Activated CD4-positive, alpha-beta T cell treated with anti-CD3 and anti-CD28 coated beads for 24 hours (primary cell): ENCODE results near the gene WBP2NL.

ENCODE experiments used
- DNase-seq, 2 donors: peaks; one replicate each; pipeline ENCODE4 v3.0.0-alpha.2; 2020; ENCODE audit warnings: low read depth in 2 of 2

The WBP2NL gene

DNA sequence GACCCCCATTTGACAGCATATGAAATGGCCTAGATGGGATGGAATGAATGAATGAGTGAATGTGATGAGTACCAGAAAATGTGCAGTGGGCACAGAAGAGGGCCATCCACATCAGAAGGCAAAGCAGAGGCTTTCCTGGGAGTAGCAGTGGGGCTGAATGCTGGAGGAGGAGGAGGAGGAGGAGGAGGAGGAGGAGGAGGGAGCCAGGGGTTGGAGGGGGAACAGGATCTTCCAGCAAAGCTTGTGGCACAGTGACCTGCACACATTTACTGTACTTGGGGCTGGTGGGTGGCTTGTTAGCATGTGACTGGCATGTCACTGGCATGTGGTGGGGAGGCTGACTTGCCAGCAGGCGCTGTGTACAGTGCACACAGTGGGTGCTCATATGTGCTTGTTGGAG, 19.9 kb upstream of the WBP2NL start:
- no peak for DNase-seq

DNA sequence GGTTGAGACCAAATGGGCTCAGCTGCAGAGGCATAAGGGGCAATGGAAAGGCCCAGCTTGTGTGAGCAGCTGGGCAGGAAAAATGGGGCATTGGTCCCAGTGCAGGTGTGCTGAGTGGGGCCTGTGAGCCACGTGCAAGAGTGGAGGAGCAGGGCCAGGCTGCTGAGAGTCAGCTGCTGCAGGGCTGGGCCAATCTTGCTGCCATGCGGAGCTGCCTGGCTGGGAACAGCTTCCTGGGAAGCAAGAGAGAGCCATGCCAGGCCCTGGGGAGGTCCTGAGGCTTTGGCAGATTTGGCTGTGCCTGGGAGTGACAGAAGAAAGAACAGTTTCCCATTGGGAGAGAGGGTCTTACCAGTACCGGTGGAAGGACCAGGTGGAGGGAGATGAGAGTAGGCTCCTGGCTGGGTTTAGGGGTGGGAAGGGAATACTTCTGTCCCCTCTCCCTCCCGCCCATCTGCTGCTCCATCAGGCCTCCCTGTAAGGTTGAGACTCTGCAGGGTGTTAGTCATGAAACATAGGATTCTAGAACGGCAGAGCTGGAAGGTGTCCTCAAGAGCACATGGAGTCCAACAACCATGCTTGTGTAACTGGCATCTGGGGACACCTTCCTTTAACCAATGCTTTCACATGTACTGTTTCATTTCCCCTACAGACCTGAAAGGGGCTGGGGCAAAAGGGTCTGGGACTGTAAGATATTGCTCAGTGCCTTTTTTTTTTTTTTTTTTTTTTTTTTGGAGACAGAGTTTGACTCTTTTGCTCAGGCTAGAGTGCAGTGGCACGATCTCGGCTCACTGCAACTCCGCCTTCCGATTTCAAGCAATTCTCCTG, 19.0 kb upstream of the WBP2NL start:
- DNase-seq, result no peak

DNA sequence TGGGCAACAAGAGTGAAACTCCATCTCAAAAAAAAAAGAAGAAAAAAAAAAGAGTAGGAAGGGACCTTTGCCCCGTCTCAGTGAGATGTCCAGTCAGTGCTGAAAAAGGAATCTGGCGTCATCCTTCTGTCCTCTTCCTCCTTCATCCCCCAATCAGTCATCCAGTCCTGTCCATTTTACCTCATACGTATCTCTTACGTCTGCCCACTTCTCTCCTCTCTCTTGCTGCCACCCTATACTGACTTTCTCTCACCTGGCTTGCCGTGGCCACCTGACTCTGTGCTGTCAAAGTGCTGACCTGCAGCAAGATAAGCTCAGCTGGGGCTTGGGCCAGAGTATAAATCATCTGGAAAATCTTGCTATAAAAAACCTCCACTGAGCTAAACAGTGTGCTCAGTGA, 15.7 kb upstream of the WBP2NL start:
- DNase-seq, result no peak

DNA sequence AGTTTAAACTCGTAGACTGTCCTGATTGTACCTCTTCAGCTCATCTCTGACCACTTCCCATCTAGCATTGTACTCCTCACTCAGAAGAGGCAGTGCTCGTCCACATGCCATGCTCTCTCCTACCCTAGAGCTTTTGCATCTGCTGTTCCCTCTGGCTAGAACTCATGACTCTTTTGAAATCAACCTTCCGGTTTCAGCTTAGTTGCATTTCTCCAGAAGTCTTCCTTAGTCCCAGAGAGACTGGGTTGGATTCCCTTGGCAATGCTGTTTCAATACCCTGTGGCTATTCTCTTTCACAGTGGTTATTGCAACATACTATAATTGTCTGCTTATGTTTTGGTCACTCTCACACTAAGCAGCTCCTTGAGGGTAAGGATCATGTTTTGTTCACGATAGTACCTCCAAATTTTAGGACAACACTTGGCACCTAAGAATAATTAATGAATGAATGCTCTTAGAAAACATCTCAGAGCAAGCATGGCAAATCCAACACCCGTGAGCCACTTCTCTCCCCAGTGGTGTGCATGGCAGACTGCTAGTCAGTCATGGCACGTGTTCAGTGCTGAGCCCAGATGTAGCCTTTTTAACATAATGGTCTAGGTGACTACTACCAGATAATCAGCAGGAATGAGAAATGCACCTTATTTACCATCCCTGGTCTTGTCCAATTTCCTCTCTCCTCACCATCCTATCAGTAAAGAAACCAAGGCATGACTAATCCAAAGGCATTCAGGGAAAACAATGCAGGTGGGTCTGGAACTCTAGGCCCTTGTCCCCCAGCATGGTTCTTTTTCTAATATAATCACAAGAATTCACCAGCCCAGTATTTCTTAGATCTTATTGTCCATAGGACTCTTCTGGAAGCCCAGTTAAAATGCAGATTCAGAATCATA, 14.8 kb upstream of the WBP2NL start:
- DNase-seq, result no peak

DNA sequence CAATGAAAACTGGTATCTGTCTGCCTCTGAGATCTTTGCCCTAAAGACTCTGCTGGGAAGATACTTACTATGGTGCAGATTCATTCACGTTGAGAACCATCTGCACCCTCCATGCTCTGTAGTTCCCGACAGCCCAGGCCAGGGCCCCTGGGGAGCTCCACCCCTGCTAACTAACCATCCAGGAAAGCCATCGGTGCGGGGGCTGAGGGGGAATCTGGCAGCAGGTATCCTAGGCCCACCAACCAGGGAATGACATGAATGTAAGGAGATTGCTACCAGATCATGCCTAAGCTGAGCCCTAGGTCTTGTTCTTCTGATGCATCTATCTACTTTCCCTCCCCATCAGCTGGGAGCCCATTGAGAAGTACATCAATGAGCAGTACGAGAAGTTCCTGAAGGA, 11.3 kb upstream of the WBP2NL start:
- DNase-seq, result no peak

DNA sequence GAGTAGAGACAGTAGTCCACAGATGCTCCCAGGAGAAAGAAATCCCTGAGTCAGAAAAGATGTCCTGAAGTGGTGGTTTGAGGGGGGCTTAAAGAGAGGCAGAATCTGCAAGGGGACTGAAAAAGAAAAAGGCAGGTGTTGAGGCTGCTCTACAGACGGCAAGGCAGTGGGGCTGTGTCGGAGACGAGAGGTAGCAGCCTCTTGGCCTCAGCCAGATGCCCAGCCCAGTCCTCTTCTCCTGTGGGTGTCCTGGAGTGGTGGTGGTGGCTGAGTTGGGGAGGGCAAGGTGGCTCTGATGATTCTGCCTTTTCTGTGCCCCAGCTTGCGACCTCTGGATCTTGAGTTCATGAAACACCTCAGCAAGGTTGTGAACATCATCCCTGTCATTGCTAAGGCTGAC, 9.3 kb upstream of the WBP2NL start:
- no peak for DNase-seq

DNA sequence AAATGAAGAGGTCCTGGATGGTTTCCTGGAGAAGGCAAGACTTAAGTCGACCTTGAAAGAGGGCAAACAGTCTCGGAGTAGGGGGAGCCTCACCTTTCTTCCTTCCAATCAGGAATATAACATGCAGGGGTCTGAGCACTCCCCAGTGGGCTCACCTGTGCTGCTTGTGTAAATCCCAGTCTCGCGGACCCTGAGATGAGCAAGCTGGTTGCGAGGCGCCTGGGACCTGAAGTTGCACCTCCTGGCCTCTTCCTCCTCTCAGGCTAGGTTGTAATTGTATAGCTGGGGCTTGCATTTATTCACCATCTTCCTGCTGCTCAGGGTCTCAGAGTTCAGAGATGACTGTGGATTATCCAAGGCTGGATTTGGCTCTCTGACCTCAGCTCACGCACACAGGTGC, 7.5 kb upstream of the WBP2NL start:
- no peak for DNase-seq

DNA sequence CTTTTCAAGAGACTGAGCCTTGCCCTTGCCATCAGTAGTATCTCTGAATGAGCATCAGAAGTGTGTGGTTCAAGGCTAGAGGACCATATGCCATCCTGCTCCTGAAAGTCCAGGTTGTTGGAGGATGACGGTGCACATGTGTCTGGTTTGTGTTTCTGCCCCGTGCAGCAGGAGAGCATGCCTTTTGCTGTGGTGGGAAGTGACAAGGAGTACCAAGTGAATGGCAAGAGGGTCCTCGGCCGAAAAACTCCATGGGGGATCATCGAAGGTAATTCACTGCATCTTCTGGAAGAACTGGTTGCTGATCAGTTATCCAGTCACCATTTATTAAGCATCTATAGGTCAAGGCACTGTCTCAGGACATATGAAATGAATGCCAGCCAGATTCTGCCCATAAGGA, 6.1 kb upstream of the WBP2NL start:
- no peak for DNase-seq

DNA sequence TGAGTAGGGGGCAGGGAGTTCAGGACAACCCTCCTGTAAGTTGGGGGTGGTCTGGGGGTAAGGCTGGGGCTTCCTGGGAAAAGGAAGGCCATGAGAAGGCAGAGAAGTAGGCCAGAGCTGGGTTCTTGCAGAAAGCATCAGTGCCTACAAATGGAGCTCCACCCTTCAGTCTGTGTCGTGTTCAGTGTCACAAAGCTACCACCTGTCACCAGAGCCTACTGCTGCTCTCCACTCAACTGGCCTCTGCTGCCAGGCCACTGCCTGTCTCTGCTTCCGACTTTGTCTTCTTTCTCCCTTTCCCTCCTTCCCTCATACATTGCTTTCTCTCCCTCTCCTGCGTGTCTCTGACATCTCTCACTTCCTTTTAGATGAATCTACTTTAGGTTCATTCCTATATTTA, 3.4 kb upstream of the WBP2NL start:
- no peak for DNase-seq

DNA sequence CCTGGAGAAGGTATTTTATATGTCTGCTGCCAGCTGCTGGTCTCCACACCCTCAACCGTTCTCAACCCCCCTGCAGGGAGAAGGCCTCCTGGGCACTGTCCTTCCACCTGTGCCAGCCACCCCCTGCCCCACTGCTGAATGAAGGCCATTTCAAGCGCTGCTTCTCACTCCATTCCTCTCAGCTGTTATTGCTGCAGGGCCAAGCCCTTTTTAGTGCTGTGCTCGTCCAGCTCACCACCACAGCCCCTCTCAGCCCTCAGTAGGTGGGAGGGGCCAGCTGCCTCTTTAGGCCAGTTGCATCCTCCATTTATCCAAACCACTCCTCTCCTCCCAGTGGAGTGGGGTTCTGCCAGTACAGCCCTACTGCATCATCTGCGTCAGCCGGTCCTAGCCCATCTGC, 1.8 kb upstream of the WBP2NL start:
- no peak for DNase-seq

DNA sequence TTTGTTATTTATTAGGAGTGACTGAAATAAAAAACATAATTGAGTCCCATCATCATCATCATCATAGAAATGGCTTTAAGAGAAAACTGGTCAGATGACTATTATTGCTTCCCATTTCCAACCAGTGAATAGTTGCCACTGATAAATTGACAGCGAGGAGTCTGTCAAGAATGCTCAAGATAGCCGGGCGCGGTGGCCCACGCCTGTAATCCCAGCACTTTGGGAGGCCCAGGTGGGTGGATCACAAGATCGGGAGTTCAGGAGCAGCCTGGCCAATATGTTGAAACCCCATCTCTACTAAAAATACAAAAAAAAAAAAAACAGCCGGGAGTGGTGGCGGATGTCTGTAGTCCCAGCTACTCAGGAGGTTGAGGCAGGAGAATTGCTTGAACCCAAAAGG, 1.9 kb downstream of the WBP2NL start:
- DNase-seq, result no peak

DNA sequence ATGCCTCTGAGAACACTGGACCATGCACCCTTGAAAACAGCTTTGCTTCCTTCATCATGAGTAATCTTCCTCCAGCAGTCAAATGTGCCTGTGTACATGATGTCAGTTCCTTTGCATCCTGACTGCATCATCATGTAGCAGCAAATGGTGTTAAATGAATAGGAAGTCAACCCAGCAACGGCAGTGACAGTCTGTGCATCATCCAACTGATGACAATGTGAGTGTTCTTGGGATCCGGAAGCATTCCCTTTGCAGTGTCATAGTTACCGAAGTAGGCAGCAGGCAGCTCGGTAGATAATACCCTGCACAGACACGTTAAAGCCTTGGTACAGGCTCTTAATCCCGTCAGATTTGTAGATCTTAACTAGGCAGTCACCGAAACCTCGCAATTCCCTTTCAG, 2.5 kb downstream of the WBP2NL start:
- no peak for DNase-seq

DNA sequence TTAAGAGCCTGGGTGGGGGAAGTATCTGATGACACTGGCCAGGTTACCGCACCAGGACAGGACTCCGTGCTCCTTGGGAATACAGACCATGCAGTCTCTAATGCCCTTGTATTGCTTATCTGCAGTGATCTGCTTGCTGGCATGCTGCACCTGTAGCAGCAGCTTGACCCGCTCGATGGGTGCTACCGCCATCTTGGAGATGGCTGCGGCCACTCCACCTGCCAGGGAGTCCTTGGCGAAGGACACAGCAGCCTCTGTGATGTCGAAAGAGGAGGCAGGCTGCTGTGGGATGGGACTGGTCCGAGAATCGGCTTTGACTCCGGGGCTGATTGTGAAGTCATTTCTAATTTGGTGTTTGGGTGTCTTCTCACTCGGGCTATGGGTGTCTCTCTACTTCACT, 3.1 kb downstream of the WBP2NL start:
- DNase-seq, result no peak

DNA sequence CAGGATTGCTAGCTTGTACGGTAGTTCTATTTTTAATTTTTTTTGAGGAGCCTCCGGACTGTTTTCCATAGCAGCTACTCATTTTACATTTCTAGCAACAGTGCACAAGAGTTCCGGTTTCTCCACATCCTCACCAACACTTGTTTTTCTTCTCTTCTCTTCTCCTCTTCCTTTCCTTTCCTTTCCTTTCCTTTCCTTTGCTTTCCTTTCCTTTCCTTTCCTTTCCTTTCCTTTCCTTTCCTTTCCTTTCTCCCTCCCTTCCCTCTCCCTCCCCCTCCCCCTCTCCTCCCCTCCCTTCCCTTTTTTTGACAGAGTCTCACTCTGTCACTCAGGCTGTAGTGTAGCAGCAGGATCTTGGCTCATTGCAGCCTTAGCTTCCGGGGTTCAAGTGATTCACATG, 9.3 kb downstream of the WBP2NL start:
- no peak for DNase-seq

DNA sequence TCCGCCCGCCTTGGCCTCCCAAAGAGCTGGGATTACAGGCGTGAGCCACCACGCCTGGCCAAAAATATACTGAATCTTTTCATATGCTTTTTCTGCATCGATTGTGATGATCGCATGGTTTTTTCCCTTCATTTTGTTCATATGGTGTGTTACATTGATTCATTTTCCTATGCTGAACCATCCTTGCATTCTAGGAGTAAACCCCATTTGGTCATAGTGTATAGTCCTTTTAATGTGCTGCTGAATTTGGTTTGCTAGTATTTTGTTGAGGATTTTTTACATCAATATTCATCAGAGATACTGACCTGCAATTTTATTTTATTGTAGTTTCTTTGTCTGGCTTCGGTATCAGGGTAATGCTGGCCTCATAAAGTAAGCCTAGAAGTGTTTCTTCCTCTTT, 12.2 kb downstream of the WBP2NL start:
- no peak for DNase-seq

DNA sequence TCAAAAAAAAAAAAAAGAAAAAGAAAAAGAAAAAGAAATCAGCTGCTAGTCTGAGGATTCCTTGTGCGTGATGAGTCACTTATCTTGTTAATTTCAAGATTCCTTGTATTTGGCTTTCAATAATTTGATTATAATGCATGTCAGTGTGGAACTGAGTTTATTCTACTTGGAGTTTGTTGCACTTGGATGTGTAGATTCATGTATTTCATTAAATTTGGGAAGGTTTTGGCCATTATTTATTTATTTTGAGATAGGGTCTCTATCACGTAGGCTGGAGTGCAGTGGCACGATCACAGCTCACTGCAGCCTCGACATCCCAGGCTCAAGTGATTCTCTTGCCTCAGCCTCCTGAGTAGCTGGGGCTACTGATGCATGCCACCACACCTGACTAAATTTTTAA, 14.8 kb downstream of the WBP2NL start:
- no peak for DNase-seq

DNA sequence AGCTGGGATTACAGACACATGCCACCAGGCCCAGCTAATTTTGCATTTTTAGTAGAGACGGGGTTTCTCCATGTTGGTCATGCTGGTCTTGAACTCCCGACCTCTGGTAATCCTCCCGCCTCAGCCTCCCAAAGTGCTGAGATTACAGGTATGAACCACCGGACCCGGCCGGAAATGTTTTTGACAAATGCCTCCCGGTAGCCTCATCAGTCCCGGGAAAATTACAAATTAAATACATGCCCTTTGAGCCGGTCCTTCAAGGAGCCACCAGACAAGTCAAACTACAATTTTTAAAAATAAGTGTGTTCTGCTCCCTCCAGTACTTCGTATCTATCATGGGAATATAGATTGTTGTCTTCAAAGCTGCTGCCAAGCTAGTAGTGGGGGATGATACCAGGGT, 17.5 kb downstream of the WBP2NL start:
- DNase-seq, result no peak

DNA sequence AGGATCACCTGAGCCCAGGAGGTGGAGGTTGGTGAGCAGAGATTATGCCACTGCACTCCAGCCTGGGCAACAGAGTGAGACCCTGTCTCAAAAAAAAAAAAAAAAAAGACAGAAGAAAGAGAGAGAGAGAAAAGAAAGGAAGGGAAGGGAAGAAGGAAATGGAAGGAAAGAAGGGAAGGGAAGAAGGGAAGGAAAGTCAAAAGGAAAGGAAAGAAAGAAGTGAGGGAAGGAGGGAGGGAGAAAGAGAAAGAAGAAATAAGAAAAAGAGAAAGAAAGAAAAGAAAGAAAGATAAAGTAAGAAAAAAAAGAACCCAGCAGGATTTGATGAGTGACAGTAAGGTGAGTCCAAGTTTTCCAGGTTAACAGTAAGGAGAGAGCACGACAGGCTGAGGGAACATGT, 19.6 kb downstream of the WBP2NL start:
- no peak for DNase-seq

DNA sequence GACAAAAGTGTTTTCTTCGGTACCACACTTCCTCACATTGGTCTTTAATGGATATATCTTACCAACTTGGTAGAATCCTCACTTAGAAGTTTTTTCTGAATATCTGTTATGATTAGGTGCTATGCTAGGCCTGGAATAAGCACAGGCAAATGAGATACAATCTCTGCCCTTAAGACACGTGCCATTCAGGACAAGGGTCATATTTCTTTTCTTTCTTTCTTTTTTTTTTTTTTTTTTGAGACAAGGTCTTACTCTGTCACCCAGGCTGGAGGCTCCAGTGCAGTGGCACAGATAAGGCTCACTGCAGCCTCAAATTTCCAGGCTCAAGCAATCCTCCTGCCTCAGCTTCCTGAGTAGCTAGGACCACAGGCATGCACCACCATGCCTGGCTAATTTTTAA, 23.0 kb downstream of the WBP2NL start:
- DNase-seq, result no peak

DNA sequence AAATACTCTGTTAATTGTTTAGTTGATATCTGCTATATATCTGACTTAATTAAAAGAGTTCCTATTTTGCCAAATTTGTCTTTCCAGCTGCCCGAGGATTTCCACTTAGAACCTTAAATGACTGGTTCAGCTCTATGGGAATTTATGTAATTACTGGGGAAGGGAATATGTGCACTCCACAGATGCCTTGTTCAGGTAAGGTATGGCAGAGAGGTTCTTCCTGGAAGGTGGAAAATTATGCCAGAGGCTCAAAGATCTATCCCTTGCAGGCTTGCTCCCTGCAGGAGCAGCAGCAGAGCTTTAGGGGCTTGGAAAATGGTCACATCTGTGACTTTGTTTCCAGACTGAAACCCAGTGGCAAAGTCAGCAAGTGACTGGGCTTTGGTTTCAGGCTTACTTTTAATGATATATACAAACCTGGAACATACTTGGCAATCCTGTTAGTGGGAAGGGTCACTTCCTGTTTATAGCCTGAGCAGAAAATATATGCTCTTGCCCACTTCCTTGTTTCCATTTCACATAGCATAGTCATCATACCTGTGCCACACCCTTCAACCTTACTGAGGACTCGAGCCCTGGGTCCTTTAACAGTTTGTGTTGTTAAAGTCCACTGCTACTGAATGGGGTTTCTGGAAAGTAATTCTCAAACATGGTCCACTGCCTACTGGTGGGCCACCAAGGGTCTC, 23.7 kb downstream of the WBP2NL start:
- no peak for DNase-seq

DNA sequence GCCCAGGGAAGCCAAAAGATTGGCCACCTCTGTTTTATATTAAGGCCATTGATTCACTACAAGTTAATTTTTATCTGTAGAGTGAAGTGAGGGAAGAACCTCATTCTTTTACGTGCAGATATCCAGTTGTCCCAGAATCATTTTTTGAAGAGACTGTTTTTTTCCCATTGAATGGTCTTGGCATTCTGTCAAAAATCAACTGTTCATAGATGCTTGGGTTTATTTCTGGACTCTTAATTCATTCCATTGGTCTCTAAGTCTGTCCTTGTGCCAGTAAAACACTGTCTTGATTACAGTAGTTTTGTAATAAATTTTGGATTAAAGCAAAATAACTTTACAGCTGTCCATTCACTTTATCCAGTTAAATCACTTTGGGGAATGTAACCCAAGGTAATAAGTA, 26.8 kb downstream of the WBP2NL start:
- DNase-seq, result no peak

DNA sequence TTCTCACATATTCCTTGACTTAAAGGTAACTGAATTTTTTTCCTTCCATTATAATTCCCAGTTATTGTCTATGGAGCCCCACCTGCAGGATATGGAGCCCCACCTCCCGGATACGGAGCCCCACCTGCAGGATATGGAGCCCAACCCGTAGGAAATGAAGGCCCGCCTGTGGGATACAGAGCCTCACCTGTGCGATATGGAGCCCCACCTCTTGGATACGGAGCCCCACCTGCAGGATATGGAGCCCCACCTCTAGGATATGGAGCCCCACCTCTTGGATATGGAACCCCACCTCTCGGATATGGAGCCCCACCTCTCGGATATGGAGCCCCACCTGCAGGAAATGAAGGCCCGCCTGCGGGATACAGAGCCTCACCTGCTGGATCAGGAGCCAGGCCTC, 28.1 kb downstream of the WBP2NL start:
- no peak for DNase-seq
